Hepatocyte (in vitro differentiated cells): ENCODE data around the gene TSPAN15. TPM values are rescaled to one million over a fixed set of nuclear protein-coding genes. Genes with fewer than 3 reads are reported as not detected.

Experiments used
- DNase-seq: peaks from one replicate; pipeline ENCODE4 v3.0.0-alpha.2; 2016; ENCODE audit warnings: low spot score
- H2AFZ ChIP-seq: fragments of 200-600 bp; sonication (generic); 2 replicates; pipeline ENCODE4 v1.6.0; 2016; ENCODE audit warnings: antibody characterized with exemption, mild to moderate bottlenecking
- H3K27ac ChIP-seq: fragments of 200-600 bp; sonication (generic); 2 replicates; pipeline ENCODE4 v1.5.1; 2016; ENCODE audit warnings: mild to moderate bottlenecking
- H3K27me3 ChIP-seq: fragments of 200-600 bp; sonication (generic); 2 replicates; pipeline ENCODE4 v1.6.1; 2016
- H3K36me3 ChIP-seq: fragments of 200-600 bp; sonication (generic); replicated peaks from 2 replicates; pipeline ENCODE4 v1.5.1; 2016; ENCODE audit warnings: low read depth; ENCODE audit not compliant: insufficient read depth
- H3K4me1 ChIP-seq: fragments of 200-600 bp; sonication (generic); 2 replicates; pipeline ENCODE4 v1.5.1; 2016; ENCODE audit warnings: mild to moderate bottlenecking, moderate library complexity; ENCODE audit not compliant: insufficient read depth
- H3K4me2 ChIP-seq: fragments of 200-600 bp; sonication (generic); 2 replicates; pipeline ENCODE4 v1.6.0; 2016
- H3K4me3 ChIP-seq: fragments of 200-600 bp; sonication (generic); 2 replicates; pipeline ENCODE4 v1.5.1; 2016; ENCODE audit warnings: mild to moderate bottlenecking
- H3K79me2 ChIP-seq: fragments of 200-600 bp; sonication (generic); 2 replicates; pipeline ENCODE4 v1.6.0; 2017; ENCODE audit warnings: mild to moderate bottlenecking
- H3K9me2 ChIP-seq: fragments of 200-600 bp; sonication (generic); replicated peaks from 2 replicates; pipeline ENCODE4 v1.6.0; 2017; ENCODE audit warnings: mild to moderate bottlenecking; ENCODE audit not compliant: insufficient read depth
- H3K9me3 ChIP-seq: fragments of 200-600 bp; sonication (generic); 2 replicates; pipeline ENCODE4 v1.5.1; 2016; ENCODE audit warnings: low read depth, mild to moderate bottlenecking
- H4K20me1 ChIP-seq: fragments of 200-600 bp; sonication (generic); 2 replicates; pipeline ENCODE4 v1.6.0; 2016; ENCODE audit warnings: mild to moderate bottlenecking; ENCODE audit not compliant: insufficient read depth, poor library complexity, severe bottlenecking
- EZH2 ChIP-seq: fragments of 200-600 bp; sonication (generic); IDR thresholded peaks from 2 replicates; pipeline ENCODE4 v1.6.1; 2016; ENCODE audit warnings: antibody characterized with exemption, mild to moderate bottlenecking, borderline replicate concordance
- EZH2phosphoT487 ChIP-seq: fragments of 200-600 bp; sonication (generic); IDR thresholded peaks from one replicate; pipeline ENCODE4 v1.6.1; 2018; ENCODE audit warnings: antibody characterized with exemption, mild to moderate bottlenecking, low read depth, moderate library complexity; ENCODE audit not compliant: unreplicated experiment, severe bottlenecking
- WGBS: methylation state at CpG from one replicate; pipeline ENCODE4 v1.1.6; 2016; ENCODE audit warnings: low lambda C conversion rate; ENCODE audit errors: missing lambda C conversion rate; 5-methylcytosine and 5-hydroxymethylcytosine counted together
- polyA plus RNA-seq: library from polyadenylated mRNA; unstranded; fragments of >200 nt; fragmentation: Nextera tagmentation; extraction: Ambion mirVana; gene quantifications from 2 replicates; pipeline ENCODE4 v1.2.1, GENCODE V29; 2016
- total RNA-seq: library from RNA; depleted of rRNA; stranded (reverse); fragments of >200 nt; gene quantifications from 2 replicates; pipeline ENCODE4 v1.2.3, GENCODE V29; 2014
- TF ChIP-seq, protein P1 (sequence below): fragments of 200-600 bp; sonication (generic); IDR thresholded peaks from 2 replicates; pipeline ENCODE4 v1.5.1; 2016; ENCODE audit warnings: antibody characterized with exemption, mild to moderate bottlenecking; ENCODE audit not compliant: poor library complexity

TSPAN15 gene
- total and polyA plus RNA-seq, 2 experiments from 2014 or later, result 29.0 to 66.4 TPM

DNA sequence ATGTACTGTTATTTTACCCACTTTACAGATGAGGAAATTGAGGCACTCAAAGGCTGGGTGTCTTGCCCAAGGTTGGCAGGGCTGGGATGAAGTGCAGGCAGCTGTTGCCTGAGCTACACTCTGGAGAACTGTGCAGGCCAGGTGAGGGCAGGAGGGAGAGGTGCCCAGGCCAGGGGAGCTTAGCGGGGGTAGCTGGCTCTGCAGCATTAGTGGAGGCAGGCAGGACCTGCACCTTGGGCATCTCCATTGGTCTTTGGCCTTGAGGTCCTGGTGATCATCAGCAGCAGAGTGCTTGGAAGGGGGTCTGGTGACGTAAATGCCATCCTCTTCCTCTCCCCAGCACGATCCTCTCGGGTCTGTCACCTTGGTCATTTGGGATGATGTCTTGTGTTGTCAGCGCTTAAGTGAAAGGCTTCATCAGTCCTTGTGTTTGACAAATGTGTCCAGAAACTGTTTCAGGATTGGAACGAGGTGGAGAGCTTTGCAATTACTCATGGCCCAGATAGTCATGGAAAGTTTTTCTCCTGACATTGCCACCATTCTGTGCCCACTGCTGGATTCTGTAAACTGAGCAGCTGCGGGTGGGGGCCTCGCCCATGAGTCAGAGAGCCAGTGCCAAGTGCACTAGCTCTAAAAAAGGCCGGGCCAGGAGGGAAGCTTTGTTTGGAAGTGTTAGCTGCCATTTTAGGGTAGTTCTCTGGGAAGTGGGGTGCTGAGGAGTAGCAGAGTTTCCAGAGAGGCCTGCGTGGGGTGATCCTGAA, 47.6 kb downstream of the TSPAN15 start:
- H3K4me2 ChIP-seq, result no peak overlapping the region
- WGBS, result 91% methylated on average over 10 of the region's 10 CpGs
- H2AFZ ChIP-seq, result no peak overlapping the region

DNA sequence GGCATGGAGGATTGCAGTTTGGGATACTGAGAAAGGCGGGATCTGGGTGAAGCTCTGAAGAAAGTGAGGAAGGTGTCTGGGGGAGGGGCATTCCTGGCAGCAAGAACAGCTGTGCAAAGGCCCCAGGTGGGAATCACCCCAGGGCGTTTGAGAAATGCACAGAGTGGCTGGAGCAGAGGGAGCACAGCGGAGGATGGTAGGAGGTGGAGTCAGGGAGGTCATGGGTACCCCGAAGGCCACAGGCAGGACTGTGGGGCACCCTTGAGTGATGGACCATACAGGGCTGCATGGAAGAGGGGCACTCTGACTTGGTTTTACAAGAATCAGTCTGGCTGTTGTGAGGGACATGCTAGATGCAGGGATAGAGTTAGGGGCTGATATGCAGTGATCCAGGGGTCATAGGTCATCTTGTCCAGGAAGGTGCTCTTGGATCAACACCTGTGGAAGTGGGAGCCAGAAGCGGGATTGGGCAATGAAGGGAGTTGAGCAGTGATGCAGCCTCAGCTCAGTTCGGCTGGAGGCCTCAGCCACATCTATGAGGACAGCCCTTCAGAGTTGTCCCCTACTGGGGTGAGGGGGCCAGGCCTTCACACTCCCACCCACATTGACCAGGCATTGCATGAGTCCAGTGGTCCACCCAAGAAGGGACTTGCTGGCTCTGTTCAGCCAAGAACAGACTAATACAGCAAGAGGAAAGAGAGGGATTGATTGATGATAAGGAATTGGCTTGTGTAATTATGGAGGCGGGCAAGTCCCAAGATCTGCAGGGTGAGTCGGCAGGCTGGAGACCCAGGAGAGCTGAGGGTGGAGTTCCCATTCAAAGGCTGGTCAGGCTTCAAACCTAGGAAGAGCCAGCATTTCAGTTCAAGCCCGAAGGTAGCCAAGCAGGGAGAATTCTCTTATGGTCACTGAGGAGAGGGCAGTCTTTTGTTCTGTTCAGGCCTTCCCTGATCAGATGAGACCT, 48.7 kb downstream of the TSPAN15 start:
- Histone ChIP-seq H3K4me2 (no peak overlapping the region), H4K20me1 (no peaks in the 10 kb centered on the region), H3K36me3 (no peaks in the 10 kb centered on the region), H3K4me1 (no peaks in the 10 kb centered on the region), H3K79me2 (no peaks in the 10 kb centered on the region), H3K4me3 (no peak overlapping the region), H3K9me3 (no peaks in the 10 kb centered on the region), H3K27ac (no peak overlapping the region), H2AFZ (no peak overlapping the region), H3K9me2 (no peaks in the 10 kb centered on the region), H3K27me3 (no peaks in the 10 kb centered on the region)
- 89% methylated on average over 9 of the region's 9 CpGs for WGBS
- TF ChIP-seq, protein P1, sequence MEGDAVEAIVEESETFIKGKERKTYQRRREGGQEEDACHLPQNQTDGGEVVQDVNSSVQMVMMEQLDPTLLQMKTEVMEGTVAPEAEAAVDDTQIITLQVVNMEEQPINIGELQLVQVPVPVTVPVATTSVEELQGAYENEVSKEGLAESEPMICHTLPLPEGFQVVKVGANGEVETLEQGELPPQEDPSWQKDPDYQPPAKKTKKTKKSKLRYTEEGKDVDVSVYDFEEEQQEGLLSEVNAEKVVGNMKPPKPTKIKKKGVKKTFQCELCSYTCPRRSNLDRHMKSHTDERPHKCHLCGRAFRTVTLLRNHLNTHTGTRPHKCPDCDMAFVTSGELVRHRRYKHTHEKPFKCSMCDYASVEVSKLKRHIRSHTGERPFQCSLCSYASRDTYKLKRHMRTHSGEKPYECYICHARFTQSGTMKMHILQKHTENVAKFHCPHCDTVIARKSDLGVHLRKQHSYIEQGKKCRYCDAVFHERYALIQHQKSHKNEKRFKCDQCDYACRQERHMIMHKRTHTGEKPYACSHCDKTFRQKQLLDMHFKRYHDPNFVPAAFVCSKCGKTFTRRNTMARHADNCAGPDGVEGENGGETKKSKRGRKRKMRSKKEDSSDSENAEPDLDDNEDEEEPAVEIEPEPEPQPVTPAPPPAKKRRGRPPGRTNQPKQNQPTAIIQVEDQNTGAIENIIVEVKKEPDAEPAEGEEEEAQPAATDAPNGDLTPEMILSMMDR, result no peak
- TF ChIP-seq EZH2 (no peak), EZH2phosphoT487 (no peak)
- DNase-seq, result no peak

More for the DNA sequence above, 47.6 kb downstream of the TSPAN15 start:
- Histone ChIP-seq H3K79me2 (no peaks in the 10 kb centered on the region), H3K4me3 (no peak overlapping the region), H3K36me3 (no peaks in the 10 kb centered on the region), H4K20me1 (no peaks in the 10 kb centered on the region), H3K4me1 (no peaks in the 10 kb centered on the region), H3K9me3 (no peaks in the 10 kb centered on the region), H3K27me3 (no peaks in the 10 kb centered on the region), H3K27ac (no peak overlapping the region), H3K9me2 (no peaks in the 10 kb centered on the region)
- no peak for DNase-seq
- TF ChIP-seq EZH2, result no peak

GRCh38 chr10:69500864-69501468, 49.7 kb downstream of the TSPAN15 start:
- Histone ChIP-seq H2AFZ (no peak overlapping the region), H4K20me1 (no peaks in the 10 kb centered on the region), H3K27ac (no peak overlapping the region), H3K4me2 (no peak overlapping the region), H3K9me2 (no peaks in the 10 kb centered on the region), H3K4me3 (no peak overlapping the region), H3K27me3 (no peaks in the 10 kb centered on the region), H3K79me2 (no peaks in the 10 kb centered on the region), H3K4me1 (no peaks in the 10 kb centered on the region), H3K36me3 (no peaks in the 10 kb centered on the region), H3K9me3 (no peaks in the 10 kb centered on the region)
- TF ChIP-seq, protein P1, result no peak
- TF ChIP-seq EZH2, result no peak
- no peak for TF ChIP-seq EZH2phosphoT487
- WGBS, result 87% methylated on average over 12 of the region's 12 CpGs
- no peak for DNase-seq
